ENCODE data around the gene MSI2.
A peak's percentile ranks its signal among the peaks of the same experiment; 100 is the strongest.

Gene MSI2

DNA sequence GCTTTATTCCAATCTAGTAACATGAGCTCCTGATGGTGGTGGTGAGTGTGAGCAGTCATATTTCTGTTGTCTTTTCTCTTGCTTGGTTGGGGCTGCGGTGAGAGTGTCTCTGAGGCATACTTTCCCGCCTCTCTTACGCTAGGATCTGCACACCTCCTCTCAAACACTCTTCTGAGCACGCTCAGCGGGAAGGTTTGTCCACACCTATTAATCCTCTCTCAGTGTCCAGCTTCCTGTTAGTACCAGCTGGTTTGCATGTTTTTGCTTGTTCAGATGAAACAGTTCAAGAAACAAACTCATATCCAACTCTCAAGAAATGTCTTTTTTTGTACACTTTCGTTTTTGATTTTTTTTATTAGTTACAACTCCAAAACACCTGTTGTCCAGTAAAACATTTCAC, 399.2 kb downstream of the MSI2 start:
- no peak for DNase-seq

DNA sequence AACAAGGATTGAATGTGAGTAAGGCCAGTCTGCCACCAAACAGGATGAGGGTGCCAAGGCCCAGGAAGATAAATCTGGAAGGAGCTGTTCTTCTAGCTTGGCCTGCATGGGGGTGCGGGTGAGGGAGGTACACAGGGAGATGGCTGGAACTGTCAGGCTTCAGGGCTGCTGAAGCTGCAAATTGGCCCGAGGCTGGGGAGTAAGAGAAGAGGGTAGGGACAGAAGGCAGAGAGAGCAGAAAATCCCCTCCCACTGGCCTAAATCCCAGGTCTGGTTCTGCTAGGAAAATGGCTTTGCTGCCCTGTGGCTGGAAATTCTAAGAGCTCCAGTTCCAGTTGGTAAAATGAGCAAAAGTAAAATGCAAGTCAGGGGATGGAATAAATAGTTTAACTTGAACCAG, 400.9 kb downstream of the MSI2 start:
- DNase-seq = no peak

- peak; percentile 70 for DNase-seq
Measured at GRCh38 chr17:57662041-57662440, 405.7 kb downstream of the MSI2 start.

- peak; percentile 100 for DNase-seq
Measured at GRCh38 chr17:57662644-57663308, 406.5 kb downstream of the MSI2 start.

DNA sequence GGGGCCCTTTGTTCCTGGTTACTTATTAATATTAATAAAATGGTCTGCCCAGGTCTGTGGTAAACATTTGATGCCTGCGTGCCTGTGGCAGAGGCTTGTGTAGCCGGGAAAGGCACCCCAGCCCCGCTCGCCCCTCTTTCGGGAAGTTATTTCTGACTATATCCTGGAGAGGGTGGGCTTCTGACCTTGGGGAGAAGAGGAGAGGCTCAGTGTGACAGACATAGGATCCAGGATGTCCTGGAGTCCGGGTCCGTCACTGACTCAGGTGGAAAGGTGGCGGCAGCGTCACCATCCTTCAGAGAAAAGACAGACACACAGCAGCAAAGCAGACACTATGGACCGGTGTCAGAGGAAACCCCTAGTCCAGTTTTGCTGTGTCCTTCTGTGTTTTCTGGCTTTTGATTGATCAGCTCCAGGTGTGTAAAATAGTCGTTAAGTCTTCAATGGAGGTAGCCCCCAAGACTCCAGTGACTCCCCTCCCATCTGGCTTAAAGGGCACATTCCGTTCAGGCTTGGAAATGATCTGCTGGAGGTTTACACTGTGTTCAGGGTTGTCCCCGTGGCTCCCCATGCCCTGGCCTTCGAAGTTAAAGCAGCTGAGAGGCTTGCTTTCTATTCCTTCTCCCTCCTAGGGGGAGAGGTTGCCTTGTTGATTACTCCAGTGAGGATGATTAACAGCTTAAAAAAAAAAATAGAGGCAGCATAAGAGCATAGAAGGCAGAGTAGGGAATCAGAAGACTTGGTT, 407.2 kb downstream of the MSI2 start:
- DNase-seq = no peak

- peak; percentile 86 for DNase-seq
Measured at GRCh38 chr17:57665128-57665527, 408.8 kb downstream of the MSI2 start.

DNA sequence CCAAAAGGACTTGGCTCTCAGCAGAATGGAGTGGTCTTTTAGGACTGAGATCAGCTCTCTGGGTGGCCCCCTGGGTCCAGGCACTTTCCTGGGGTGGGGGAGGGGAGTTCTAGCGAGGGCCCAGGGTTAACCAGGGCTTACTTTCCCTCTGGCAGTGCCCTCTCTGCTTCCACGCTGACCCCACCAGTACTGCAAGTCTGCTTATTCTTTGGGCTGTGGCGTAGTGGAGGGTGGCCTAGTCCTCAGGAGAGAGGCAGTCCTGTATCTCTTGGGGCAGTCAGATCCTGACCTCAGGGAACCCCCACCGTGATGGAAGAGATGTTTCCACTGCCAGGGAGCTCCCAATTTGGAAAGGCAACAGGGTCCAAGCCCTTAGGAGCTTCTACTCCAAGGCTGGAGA, 409.4 kb downstream of the MSI2 start:
- no peak for DNase-seq

GRCh38 chr17:57666201-57666870, 410.0 kb downstream of the MSI2 start:
- no peak for DNase-seq

GRCh38 chr17:57666946-57667345, 410.6 kb downstream of the MSI2 start:
- no peak for DNase-seq

DNA sequence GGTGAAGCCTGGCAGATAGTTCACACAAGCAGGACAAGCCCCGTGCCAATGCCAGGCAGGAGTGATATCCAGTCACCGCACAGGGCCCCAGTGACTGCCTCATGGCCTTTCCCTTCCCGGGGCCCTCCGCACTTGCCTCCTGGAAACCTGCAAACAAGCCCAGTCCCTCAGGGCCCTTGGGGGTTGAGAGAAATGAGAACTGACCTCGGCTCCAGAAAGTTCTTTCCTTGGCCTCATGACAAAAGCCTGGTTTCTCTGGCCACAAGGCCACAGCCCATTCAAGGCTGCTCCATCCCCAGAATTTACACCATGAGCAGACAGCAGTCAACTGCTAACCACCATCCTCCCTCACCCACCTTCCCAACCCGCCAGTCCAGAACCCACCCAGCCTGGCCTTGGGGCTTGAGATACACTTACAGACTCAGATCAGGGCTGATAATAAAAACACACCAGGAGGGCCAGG, 411.2 kb downstream of the MSI2 start:
- no peak for DNase-seq

GRCh38 chr17:57668332-57668731, 412.0 kb downstream of the MSI2 start:
- DNase-seq = no peak

DNA sequence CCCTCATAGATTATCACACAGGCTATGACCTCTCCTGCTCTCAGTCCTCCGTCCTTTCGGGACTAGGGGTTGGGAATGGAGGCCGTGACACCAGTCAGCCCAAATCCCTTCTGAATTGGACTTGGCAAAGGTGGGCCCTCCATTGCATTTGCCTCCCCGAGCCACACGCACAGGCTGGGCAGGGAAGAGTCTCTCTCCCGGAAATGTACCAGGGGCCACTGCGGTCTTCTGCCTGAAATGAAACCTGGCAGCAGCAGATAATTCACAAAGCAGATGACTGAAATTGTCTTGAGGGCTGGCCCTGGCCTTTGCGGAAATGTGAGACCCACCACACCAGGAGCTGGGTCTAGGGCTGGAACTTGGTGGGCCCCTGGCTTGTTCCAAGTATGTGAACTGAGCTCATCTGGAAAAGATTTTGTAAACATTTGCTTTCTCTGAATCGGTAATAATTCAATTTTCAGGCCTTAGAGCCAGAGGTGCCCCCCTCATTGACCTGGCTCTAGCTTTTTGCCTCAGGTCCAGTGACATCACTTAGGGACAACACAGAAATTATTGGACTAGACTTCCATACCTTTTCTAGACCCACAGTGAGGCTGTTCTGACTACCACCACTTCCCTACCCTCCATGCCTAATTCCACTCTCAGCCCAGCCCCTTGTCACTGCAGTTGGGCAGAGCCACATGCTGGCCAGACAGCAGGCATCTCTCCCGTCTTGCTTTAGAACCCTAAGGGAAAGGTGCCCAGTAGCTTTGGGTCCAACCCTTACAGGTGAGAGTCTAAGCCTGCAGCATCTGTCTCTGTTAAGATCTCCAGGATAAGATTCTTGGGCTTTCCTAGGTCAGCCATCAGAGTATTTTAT, 413.6 kb downstream of the MSI2 start:
- DNase-seq = no peak

DNA sequence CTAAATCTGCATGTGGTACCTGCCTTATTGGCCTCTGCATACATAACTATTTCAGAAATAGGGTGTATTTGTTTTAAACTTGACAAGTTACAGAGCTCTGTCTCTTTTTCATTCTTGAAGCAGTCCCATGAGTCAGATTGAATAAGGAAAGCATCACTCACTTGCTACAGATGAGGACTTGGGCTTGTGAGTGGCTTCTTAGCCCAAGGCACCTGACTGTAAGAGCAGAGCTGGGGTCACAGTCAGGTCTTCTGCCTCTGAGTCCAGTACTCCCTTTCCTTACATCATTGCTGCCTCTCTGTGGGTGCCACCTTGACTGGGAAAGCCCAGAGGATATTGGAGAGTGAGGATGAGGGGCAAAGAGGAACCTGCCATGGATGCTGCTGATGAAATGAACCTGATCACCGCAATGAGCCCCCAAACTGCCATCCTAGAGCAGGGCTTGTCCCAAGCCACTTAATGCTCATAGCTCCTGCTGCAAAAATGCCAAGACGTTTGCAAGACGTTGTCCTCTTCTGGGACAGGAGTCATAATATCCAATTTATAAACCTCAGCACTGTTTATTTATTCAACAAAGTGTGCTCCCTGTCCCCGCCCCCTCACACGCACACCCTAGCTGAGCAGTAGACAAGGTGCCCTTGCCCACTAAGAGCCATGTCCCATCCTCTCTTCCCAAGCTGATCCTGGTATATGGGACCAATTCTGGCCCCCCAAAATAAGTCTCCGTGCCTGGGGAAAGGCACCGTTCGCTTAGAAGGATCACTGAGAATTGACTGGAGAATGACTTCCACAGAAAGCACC, 414.6 kb downstream of the MSI2 start:
- no peak for DNase-seq

GRCh38 chr17:57671667-57672632, 415.6 kb downstream of the MSI2 start:
- peak; percentile 87 for DNase-seq

GRCh38 chr17:57672971-57673370, 416.6 kb downstream of the MSI2 start:
- no peak for DNase-seq

GRCh38 chr17:57674894-57675293, 418.6 kb downstream of the MSI2 start:
- DNase-seq = no peak

DNA sequence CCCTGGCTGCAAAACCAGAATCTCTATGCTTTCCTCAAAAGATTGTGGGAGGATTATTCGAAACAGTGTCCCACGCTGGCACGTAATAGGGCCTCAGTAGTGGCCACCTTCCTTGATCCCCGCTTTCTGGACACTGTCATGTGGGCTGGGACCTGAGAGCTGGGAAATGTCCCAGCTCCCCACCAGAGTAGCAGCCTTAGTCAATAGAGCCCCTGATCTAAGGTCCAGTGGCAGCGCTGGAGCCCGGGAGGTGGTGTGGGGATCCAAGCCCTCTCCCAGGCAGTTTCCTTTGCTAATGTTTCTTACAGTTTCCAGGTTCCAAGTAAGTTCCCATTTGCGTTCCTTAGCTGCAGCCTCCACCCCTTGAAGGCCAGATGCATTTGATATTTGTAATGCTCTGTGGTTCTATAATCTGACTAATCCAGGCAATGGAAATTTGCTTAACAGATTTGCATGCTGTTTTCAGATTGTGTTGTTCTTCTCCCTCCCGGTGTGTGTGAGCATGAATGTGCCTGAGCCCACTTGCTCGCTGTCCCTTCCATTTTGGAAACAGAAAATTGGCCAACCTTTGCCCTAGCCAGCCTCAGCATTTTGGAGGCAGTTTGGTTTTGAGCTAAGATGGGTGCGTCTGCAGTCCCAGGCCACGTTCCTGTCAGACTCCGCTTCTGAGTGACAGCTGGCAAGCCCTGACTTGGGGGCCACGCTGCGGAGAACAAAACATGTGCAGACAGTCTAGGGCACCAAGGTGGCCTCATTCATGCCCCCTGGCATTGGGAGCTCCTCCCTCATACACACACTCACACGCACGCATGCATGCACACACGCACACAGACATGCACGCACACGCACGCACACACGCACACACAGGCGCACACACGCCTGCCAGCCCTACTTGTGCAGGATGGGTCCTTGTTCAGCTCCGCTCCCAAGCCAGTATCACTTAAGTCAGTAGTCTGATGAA, 419.4 kb downstream of the MSI2 start:
- DNase-seq = no peak

- DNase-seq = no peak
Measured at GRCh38 chr17:57676543-57676942, 420.2 kb downstream of the MSI2 start.

- DNase-seq = peak; percentile 64
Measured at GRCh38 chr17:57677301-57677700, 421.0 kb downstream of the MSI2 start.

DNA sequence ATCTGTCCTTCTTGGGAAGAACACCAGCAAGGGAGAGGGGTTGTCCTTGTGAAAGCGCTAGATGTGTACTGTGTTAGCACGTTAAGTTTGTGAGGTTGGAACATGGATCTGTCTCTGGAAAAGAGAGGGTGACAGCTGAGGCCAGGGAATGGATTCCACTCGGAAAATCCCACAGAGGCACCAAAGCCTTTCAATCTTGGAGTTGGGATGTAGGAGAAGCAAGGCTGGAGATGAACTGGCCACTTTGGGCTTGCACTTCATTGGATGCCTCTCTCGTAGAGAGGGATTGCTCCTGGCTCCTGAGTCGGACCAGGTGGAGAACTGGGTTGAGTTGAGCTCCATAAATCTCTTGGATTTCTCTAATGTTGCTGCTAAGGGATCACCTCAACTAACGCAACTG, 421.5 kb downstream of the MSI2 start:
- DNase-seq = no peak
